Muscle layer of duodenum (tissue), 2 donors: ENCODE results near the gene STAC3.

ENCODE experiments used
- H3K27ac ChIP-seq: one replicate; pipeline ENCODE4 v1.7.0; 2013; ENCODE audit warnings: mild to moderate bottlenecking, low read length
- H3K27me3 ChIP-seq: one replicate; pipeline ENCODE4 v1.7.0; 2013; ENCODE audit warnings: low read depth, mild to moderate bottlenecking, control low read depth, low read length
- H3K36me3 ChIP-seq, 2 donors: one replicate each; pipeline ENCODE4 v1.7.0; 2013; ENCODE audit warnings: low read length in 2 of 2, control low read depth in 1 of 2, mild to moderate bottlenecking in 1 of 2; ENCODE audit not compliant: insufficient read depth in 2 of 2, control insufficient read depth in 1 of 2
- H3K4me1 ChIP-seq, 2 donors: one replicate each; pipeline ENCODE4 v1.7.0; 2013; ENCODE audit warnings: low read length in 2 of 2, mild to moderate bottlenecking in 2 of 2, control low read depth in 1 of 2, moderate library complexity in 1 of 2; ENCODE audit not compliant: insufficient read depth in 2 of 2, control insufficient read depth in 1 of 2
- H3K4me3 ChIP-seq, 2 donors: one replicate each; pipeline ENCODE4 v1.7.0; 2013; ENCODE audit warnings: low read length in 2 of 2, low read depth in 1 of 2, mild to moderate bottlenecking in 1 of 2
- H3K9me3 ChIP-seq, 2 donors: one replicate each; pipeline ENCODE4 v1.7.0; 2013; ENCODE audit warnings: low read length in 2 of 2, control low read depth in 1 of 2, mild to moderate bottlenecking in 1 of 2; ENCODE audit not compliant: control insufficient read depth in 1 of 2
- donor health status: healthy.

Gene STAC3

GRCh38 chr12:57250541-57250940 is 446 bp downstream of the STAC3 start:
- no peaks in the 10 kb centered on the region for H3K27me3 ChIP-seq
- H3K27ac ChIP-seq = no peak overlapping the region
- H3K4me1 ChIP-seq = no peaks in the 10 kb centered on the region
- peaks cover 6 to 11% of the 10 kb centered on the region in 2 donors for H3K36me3 ChIP-seq
- no peak overlapping the region for H3K4me3 ChIP-seq
- no peaks in the 10 kb centered on the region for H3K9me3 ChIP-seq

- Histone ChIP-seq H3K9me3 (no peaks in the 10 kb centered on the region), H3K4me3 (no peak overlapping the region), H3K27ac (no peak overlapping the region), H3K36me3 (no peaks in the 10 kb centered on the region), H3K27me3 (peaks cover under 1% of the 10 kb centered on the region), H3K4me1 (no peaks in the 10 kb centered on the region)
These were observed 1.8 kb downstream of the STAC3 start for GRCh38 chr12:57248934-57249742.

- peaks cover 17% of the 10 kb centered on the region for H3K27me3 ChIP-seq
- H3K4me3 ChIP-seq = no peak overlapping the region
- peaks cover 4 to 20% of the 10 kb centered on the region in 2 donors for H3K4me1 ChIP-seq
- no peak overlapping the region for H3K27ac ChIP-seq
- no peaks in the 10 kb centered on the region for H3K9me3 ChIP-seq
- no peaks in the 10 kb centered on the region for H3K36me3 ChIP-seq
These were observed 3.9 kb downstream of the STAC3 start for GRCh38 chr12:57247041-57247440.

GRCh38 chr12:57244312-57244696 is 6.7 kb downstream of the STAC3 start:
- Histone ChIP-seq H3K4me3 (no peak overlapping the region), H3K4me1 (peaks cover 11 to 47% of the 10 kb centered on the region in 2 donors), H3K27ac (no peak overlapping the region), H3K27me3 (peaks cover 44% of the 10 kb centered on the region), H3K36me3 (no peaks in the 10 kb centered on the region), H3K9me3 (no peaks in the 10 kb centered on the region)

GRCh38 chr12:57243521-57244311 is 7.3 kb downstream of the STAC3 start:
- H3K27ac ChIP-seq = no peak overlapping the region
- no peaks in the 10 kb centered on the region for H3K36me3 ChIP-seq
- H3K9me3 ChIP-seq = no peaks in the 10 kb centered on the region
- H3K4me1 ChIP-seq = peaks cover 13 to 53% of the 10 kb centered on the region in 2 donors
- H3K27me3 ChIP-seq = peaks cover 48% of the 10 kb centered on the region
- peak overlapping the region in 1 of 2 donors; percentile 29 for H3K4me3 ChIP-seq

- no peak overlapping the region for H3K27ac ChIP-seq
- H3K9me3 ChIP-seq = no peaks in the 10 kb centered on the region
- H3K4me3 ChIP-seq = peak overlapping the region; percentile 16 to 29
- H3K27me3 ChIP-seq = peaks cover 55% of the 10 kb centered on the region
- peaks cover 15 to 62% of the 10 kb centered on the region in 2 donors for H3K4me1 ChIP-seq
- H3K36me3 ChIP-seq = no peaks in the 10 kb centered on the region
These were observed 8.1 kb downstream of the STAC3 start for GRCh38 chr12:57242691-57243454.

GRCh38 chr12:57242329-57242690 is 8.7 kb downstream of the STAC3 start:
- Histone ChIP-seq H3K36me3 (no peaks in the 10 kb centered on the region), H3K4me3 (peak overlapping the region in 1 of 2 donors; percentile 29), H3K9me3 (no peaks in the 10 kb centered on the region), H3K4me1 (peaks cover 15 to 66% of the 10 kb centered on the region in 2 donors), H3K27me3 (peaks cover 61% of the 10 kb centered on the region), H3K27ac (no peak overlapping the region)

GRCh38 chr12:57241402-57242310 is 9.3 kb downstream of the STAC3 start:
- Histone ChIP-seq H3K27ac (no peak overlapping the region), H3K27me3 (peaks cover 65% of the 10 kb centered on the region), H3K4me1 (peaks cover 15 to 66% of the 10 kb centered on the region in 2 donors), H3K9me3 (no peaks in the 10 kb centered on the region), H3K4me3 (no peak overlapping the region), H3K36me3 (no peaks in the 10 kb centered on the region)

GRCh38 chr12:57240926-57241401 is 10.0 kb downstream of the STAC3 start:
- Histone ChIP-seq H3K36me3 (no peaks in the 10 kb centered on the region), H3K4me1 (peaks cover 15 to 66% of the 10 kb centered on the region in 2 donors), H3K27me3 (peaks cover 69% of the 10 kb centered on the region), H3K9me3 (no peaks in the 10 kb centered on the region), H3K27ac (no peak overlapping the region), H3K4me3 (peak overlapping the region; percentile 56 to 71)

- Histone ChIP-seq H3K27me3 (peaks cover 71% of the 10 kb centered on the region), H3K9me3 (no peaks in the 10 kb centered on the region), H3K4me3 (peak overlapping the region; percentile 56 to 71), H3K36me3 (no peaks in the 10 kb centered on the region), H3K27ac (no peak overlapping the region), H3K4me1 (peaks cover 15 to 72% of the 10 kb centered on the region in 2 donors)
These were observed 10.7 kb downstream of the STAC3 start for GRCh38 chr12:57240066-57240921.
